GM23338 (cell line): ENCODE measurements around the gene SELP. TPM values are rescaled to one million over a fixed set of nuclear protein-coding genes. Genes with fewer than 3 reads are reported as not detected.

ENCODE experiments used
- ATAC-seq: fragments of 200-7000 bp; cut with Tn5 transposase; 3 replicates; pipeline ENCODE4 v1.9.1; 2020
- DNase-seq: peaks from one replicate; pipeline ENCODE4 v3.0.0-alpha.2; 2015; ENCODE audit warnings: low spot score
- H2AFZ ChIP-seq: fragments of 200-600 bp; sonication (generic); 2 replicates; pipeline ENCODE4 v1.8.0; 2016; ENCODE audit warnings: antibody characterized with exemption, mild to moderate bottlenecking, moderate library complexity
- H3F3A ChIP-seq: fragments of 200-600 bp; sonication (generic); replicated peaks from 2 replicates; pipeline ENCODE4 v1.8.0; 2017; ENCODE audit warnings: antibody characterized with exemption, mixed run types, low read depth
- H3K27ac ChIP-seq: fragments of 200-600 bp; sonication (generic); 2 replicates; pipeline ENCODE4 v1.6.1; 2016; ENCODE audit warnings: low read depth
- H3K27me3 ChIP-seq: fragments of 200-600 bp; sonication (generic); 2 replicates; pipeline ENCODE4 v1.8.0; 2016; ENCODE audit warnings: mild to moderate bottlenecking, mixed run types, moderate library complexity; ENCODE audit not compliant: insufficient read depth
- H3K36me3 ChIP-seq: fragments of 200-600 bp; sonication (generic); 2 replicates; pipeline ENCODE4 v1.8.0; 2016; ENCODE audit warnings: mild to moderate bottlenecking; ENCODE audit not compliant: insufficient read depth
- H3K4me1 ChIP-seq: fragments of 200-600 bp; sonication (generic); 2 replicates; pipeline ENCODE4 v1.8.0; 2016; ENCODE audit warnings: mild to moderate bottlenecking, moderate library complexity; ENCODE audit not compliant: insufficient read depth
- H3K4me2 ChIP-seq: fragments of 200-600 bp; sonication (generic); 2 replicates; pipeline ENCODE4 v1.7.1; 2017; ENCODE audit warnings: mixed run types
- H3K4me3 ChIP-seq: fragments of 200-600 bp; sonication (generic); 2 replicates; pipeline ENCODE4 v1.6.1; 2016; ENCODE audit warnings: mixed run types
- H3K79me2 ChIP-seq: fragments of 200-600 bp; sonication (generic); replicated peaks from 2 replicates; pipeline ENCODE4 v1.8.0; 2017; ENCODE audit warnings: mild to moderate bottlenecking; ENCODE audit not compliant: insufficient read depth
- H3K9me2 ChIP-seq: fragments of 200-600 bp; sonication (generic); 2 replicates; pipeline ENCODE4 v1.8.0; 2017; ENCODE audit not compliant: insufficient read depth
- H4K20me1 ChIP-seq: fragments of 200-600 bp; sonication (generic); replicated peaks from 2 replicates; pipeline ENCODE4 v1.8.0; 2017; ENCODE audit warnings: mild to moderate bottlenecking; ENCODE audit not compliant: insufficient read depth
- H3K27ac Mint-ChIP-seq: 2 replicates; pipeline ENCODE4 v1.8.0; 2020; ENCODE audit warnings: inconsistent platforms, mild to moderate bottlenecking, moderate library complexity, mixed read lengths
- H3K27me3 Mint-ChIP-seq: 3 replicates; pipeline ENCODE4 v1.8.0; 2022; ENCODE audit warnings: low read depth, mild to moderate bottlenecking, moderate library complexity, mixed read lengths, inconsistent platforms; ENCODE audit not compliant: insufficient read depth, poor library complexity
- H3K36me3 Mint-ChIP-seq: 3 replicates; pipeline ENCODE4 v1.8.0; 2021; ENCODE audit warnings: low read depth, mild to moderate bottlenecking, inconsistent platforms, moderate library complexity, mixed read lengths
- H3K4me1 Mint-ChIP-seq: 3 replicates; pipeline ENCODE4 v1.8.0; 2020; ENCODE audit warnings: mild to moderate bottlenecking, inconsistent platforms, mixed read lengths
- H3K4me3 Mint-ChIP-seq: 3 replicates; pipeline ENCODE4 v1.8.0; 2021; ENCODE audit warnings: moderate library complexity, mild to moderate bottlenecking, inconsistent platforms, mixed read lengths
- H3K9me3 Mint-ChIP-seq: 3 replicates; pipeline ENCODE4 v1.8.0; 2020; ENCODE audit warnings: moderate library complexity, mild to moderate bottlenecking, inconsistent platforms, mixed read lengths
- CREB1 ChIP-seq: fragments of 250-450 bp; sonication (Bioruptor Pico); IDR thresholded peaks from 2 replicates; pipeline ENCODE4 v1.5.0; 2020; ENCODE audit warnings: low read depth, mild to moderate bottlenecking, moderate library complexity
- CTCF ChIP-seq, 2 experiments: fragments of 200-600 bp in 1 of 2; sonication (generic) in 1 of 2; conservative IDR thresholded peaks; 2 replicates each; pipeline versions ENCODE4 v1.5.1 to v1.6.1; 2016 to 2017; ENCODE audit warnings: antibody characterized with exemption in 2 of 2, low read depth in 2 of 2, mild to moderate bottlenecking in 2 of 2, moderate library complexity in 1 of 2
- EZH2 ChIP-seq: fragments of 200-600 bp; sonication (generic); IDR thresholded peaks from one replicate; pipeline ENCODE4 v1.8.0; 2017; ENCODE audit warnings: antibody characterized with exemption, mild to moderate bottlenecking, low read depth; ENCODE audit not compliant: unreplicated experiment
- EZH2phosphoT487 ChIP-seq: fragments of 200-600 bp; sonication (generic); IDR thresholded peaks from one replicate; pipeline ENCODE4 v1.8.1; 2018; ENCODE audit warnings: antibody characterized with exemption; ENCODE audit not compliant: unreplicated experiment
- NANOG ChIP-seq: IDR thresholded peaks from 2 replicates; pipeline ENCODE4 v1.6.1; 2016; ENCODE audit warnings: antibody characterized with exemption, borderline replicate concordance
- POLR2AphosphoS5 ChIP-seq: IDR thresholded peaks from 2 replicates; pipeline ENCODE4 v1.6.1; 2016; ENCODE audit warnings: antibody characterized with exemption, low read depth
- REST ChIP-seq: IDR thresholded peaks from one replicate; pipeline ENCODE4 v1.6.1; 2018; ENCODE audit warnings: antibody characterized with exemption; ENCODE audit not compliant: unreplicated experiment
- ZNF114 ChIP-seq: fragments of 250-450 bp; sonication (Bioruptor Pico); IDR thresholded peaks from 2 replicates; pipeline ENCODE4 v1.5.0; 2020; ENCODE audit warnings: mild to moderate bottlenecking, moderate library complexity
- ZNF331 ChIP-seq: fragments of 250-450 bp; sonication (Bioruptor Pico); IDR thresholded peaks from 2 replicates; pipeline ENCODE4 v1.5.0; 2020; ENCODE audit warnings: low read depth, mild to moderate bottlenecking, moderate library complexity
- polyA plus RNA-seq: library from polyadenylated mRNA; unstranded; fragments of >200 nt; fragmentation: Nextera tagmentation; extraction: Ambion mirVana; gene quantifications from 2 replicates; pipeline ENCODE4 v1.2.1, GENCODE V29; 2016
- total RNA-seq: library from RNA; depleted of rRNA; stranded (reverse); fragments of >200 nt; shearing (Covaris generic); gene quantifications from 2 replicates; pipeline ENCODE4 v1.2.3, GENCODE V29; 2014
- TF ChIP-seq, protein P1 (sequence below): IDR thresholded peaks from 2 replicates; pipeline ENCODE4 v1.6.1; 2016; ENCODE audit warnings: antibody characterized with exemption

Gene SELP
- total and polyA plus RNA-seq, 2 experiments from 2014 or later, result not detected

GRCh38 chr1:169594391-169594790 is 35.5 kb downstream of the SELP start:
- no peaks in the 10 kb centered on the region for H3K4me1 Mint-ChIP-seq
- DNase-seq, result no peak
- H3K36me3 Mint-ChIP-seq, result no peaks in the 10 kb centered on the region
- TF ChIP-seq NANOG (no peak), REST (no peak), CTCF (conservative IDR thresholded peaks at IDR 0.05; ENCODE audit: low read depth in 2 of 2) (no peak), ZNF114 (CRISPR knock-in tag) (no peak)
- TF ChIP-seq, protein P1, sequence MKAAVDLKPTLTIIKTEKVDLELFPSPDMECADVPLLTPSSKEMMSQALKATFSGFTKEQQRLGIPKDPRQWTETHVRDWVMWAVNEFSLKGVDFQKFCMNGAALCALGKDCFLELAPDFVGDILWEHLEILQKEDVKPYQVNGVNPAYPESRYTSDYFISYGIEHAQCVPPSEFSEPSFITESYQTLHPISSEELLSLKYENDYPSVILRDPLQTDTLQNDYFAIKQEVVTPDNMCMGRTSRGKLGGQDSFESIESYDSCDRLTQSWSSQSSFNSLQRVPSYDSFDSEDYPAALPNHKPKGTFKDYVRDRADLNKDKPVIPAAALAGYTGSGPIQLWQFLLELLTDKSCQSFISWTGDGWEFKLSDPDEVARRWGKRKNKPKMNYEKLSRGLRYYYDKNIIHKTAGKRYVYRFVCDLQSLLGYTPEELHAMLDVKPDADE, result no peak
- no peaks in the 10 kb centered on the region for H3K27me3 ChIP-seq
- no peak overlapping the region for H3K4me3 ChIP-seq
- H3K9me2 ChIP-seq, result no peaks in the 10 kb centered on the region
- H2AFZ ChIP-seq, result no peak overlapping the region
- no peak for ATAC-seq
- H3F3A ChIP-seq, result no peaks in the 10 kb centered on the region
- no peaks in the 10 kb centered on the region for H3K4me1 ChIP-seq
- H3K27ac Mint-ChIP-seq, result no peak overlapping the region
- H3K4me3 Mint-ChIP-seq, result no peak overlapping the region
- H3K27ac ChIP-seq, result no peak overlapping the region
- no peak overlapping the region for H3K4me2 ChIP-seq
- H3K27me3 Mint-ChIP-seq, result peaks cover 6% of the 10 kb centered on the region
- no peaks in the 10 kb centered on the region for H3K36me3 ChIP-seq
- H4K20me1 ChIP-seq, result no peaks in the 10 kb centered on the region
- H3K9me3 Mint-ChIP-seq, result no peaks in the 10 kb centered on the region
- no peaks in the 10 kb centered on the region for H3K79me2 ChIP-seq

DNA sequence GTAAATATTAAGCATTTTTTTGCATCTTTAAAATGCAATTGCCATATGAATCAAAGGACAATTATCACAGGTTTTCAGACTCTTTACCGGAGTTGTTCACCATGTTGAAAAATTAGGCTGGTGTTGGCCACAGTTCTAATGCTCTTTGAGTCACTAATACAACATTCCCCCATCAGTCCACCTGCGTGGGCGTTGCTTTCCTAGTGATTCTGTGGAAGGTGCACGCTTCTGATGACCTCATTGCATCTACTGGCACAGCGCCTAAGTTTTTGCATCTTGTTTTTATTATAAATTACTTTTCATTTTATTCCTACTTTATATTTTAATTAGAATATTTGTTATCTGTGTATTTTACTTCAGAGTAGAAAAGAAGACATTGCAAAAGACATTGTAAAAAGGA is 39.0 kb downstream of the SELP start:
- Mint-ChIP-seq H3K27me3 (peaks cover 4% of the 10 kb centered on the region), H3K27ac (no peak overlapping the region), H3K4me3 (no peak overlapping the region), H3K36me3 (no peaks in the 10 kb centered on the region), H3K4me1 (peaks cover 5% of the 10 kb centered on the region; the same call in 1 of the 3 replicates), H3K9me3 (no peaks in the 10 kb centered on the region)
- Histone ChIP-seq H3K27ac (no peak overlapping the region), H3K27me3 (no peaks in the 10 kb centered on the region), H3K36me3 (no peaks in the 10 kb centered on the region), H3K4me1 (peaks cover 4% of the 10 kb centered on the region; the same call in 1 of the 2 replicates), H3K4me2 (no peak overlapping the region), H2AFZ (no peak overlapping the region), H3K4me3 (no peak overlapping the region), H3K79me2 (no peaks in the 10 kb centered on the region), H3F3A (no peaks in the 10 kb centered on the region; the same call in 1 of the 2 replicates), H3K9me2 (no peaks in the 10 kb centered on the region), H4K20me1 (no peaks in the 10 kb centered on the region)
- no peak for DNase-seq
- ATAC-seq, result no peak
- TF ChIP-seq REST (no peak), ZNF114 (CRISPR knock-in tag) (no peak), CTCF (conservative IDR thresholded peaks at IDR 0.05; ENCODE audit: low read depth in 2 of 2) (no peak), CREB1 (CRISPR knock-in tag) (no peak), EZH2phosphoT487 (no peak), NANOG (no peak), POLR2AphosphoS5 (no peak), EZH2 (no peak), ZNF331 (CRISPR knock-in tag) (no peak)
